Tibial artery (tissue), 4 donors: Measurements from ENCODE around the gene STAP2.

Experiments
- DNase-seq, 2 donors: peaks; one replicate each; pipeline ENCODE4 v3.0.0-alpha.2; 2019
- H3K27ac ChIP-seq, 2 donors: fragments of 200-600 bp; sonication (generic) in 1 of 2; 1 replicate in 1 of 2; 2 replicates in 1 of 2; pipeline ENCODE4 v1.5.1; 2018 to 2019; ENCODE audit warnings: mild to moderate bottlenecking in 1 of 2
- H3K27me3 ChIP-seq, 2 donors: fragments of 200-600 bp; sonication (generic) in 1 of 2; one replicate each; pipeline versions ENCODE4 v1.5.1 to v1.6.0; 2016 to 2019
- H3K36me3 ChIP-seq, 3 donors: fragments of 200-600 bp; sonication (generic) in 2 of 3; one replicate each; pipeline ENCODE4 v1.5.1; 2016 to 2019; ENCODE audit warnings: mild to moderate bottlenecking in 2 of 3
- H3K4me1 ChIP-seq, 4 donors: fragments of 200-600 bp; sonication (generic) in 2 of 4; 1 replicate in 3 of 4; 2 replicates in 1 of 4; pipeline ENCODE4 v1.5.1; 2016 to 2019
- H3K4me3 ChIP-seq, 2 donors: fragments of 200-600 bp; sonication (generic) in 1 of 2; 1 replicate in 1 of 2; 2 replicates in 1 of 2; pipeline ENCODE4 v1.5.1; 2018 to 2019; ENCODE audit warnings: mild to moderate bottlenecking in 2 of 2
- H3K9me3 ChIP-seq, 3 donors: fragments of 200-600 bp; sonication (generic) in 1 of 3; one replicate each; pipeline ENCODE4 v1.5.1; 2016 to 2019
- CTCF ChIP-seq, 2 experiments: fragments of 200-600 bp in 1 of 2; fragments of 450-650 bp in 1 of 2; IDR thresholded peaks; one replicate each; pipeline ENCODE4 v1.5.1; 2017 to 2019; ENCODE audit warnings: antibody characterized with exemption in 2 of 2, mild to moderate bottlenecking in 1 of 2, moderate library complexity in 1 of 2
- intact Hi-C: fragments of 100-400 bp; cut with DNase I; formaldehyde crosslinking; loops from one replicate; pipeline ENCODE4 v1.15.0; 2023; ENCODE audit warnings: low total_unique reads

Gene STAP2

GRCh38 chr19:4369109-4369887 is 30.7 kb upstream of the STAP2 start:
- Histone ChIP-seq H3K4me3 (peak overlapping the region in 1 of 2 donors; percentile 8), H3K27ac (no peak overlapping the region), H3K27me3 (no peaks in the 10 kb centered on the region), H3K36me3 (peaks cover 21 to 28% (median 28%) of the 10 kb centered on the region in 3 donors), H3K9me3 (no peaks in the 10 kb centered on the region), H3K4me1 (peaks cover 13 to 70% (median 63%) of the 10 kb centered on the region in 4 donors)
- intact Hi-C loops = no loop called here
- no peak for TF ChIP-seq CTCF (IDR thresholded peaks at IDR 0.05)
- DNase-seq = peak in 1 of 2 donors; percentile 69

- H3K27me3 ChIP-seq = no peaks in the 10 kb centered on the region
- no peak for TF ChIP-seq CTCF (IDR thresholded peaks at IDR 0.05)
- H3K4me3 ChIP-seq = no peak overlapping the region
- intact Hi-C loops = no loop called here
- DNase-seq = peak in 1 of 2 donors; percentile 62
- H3K4me1 ChIP-seq = peaks cover 5 to 60% (median 53%) of the 10 kb centered on the region in 4 donors
- peak overlapping the region in 1 of 2 donors; percentile 19 for H3K27ac ChIP-seq
- H3K9me3 ChIP-seq = no peaks in the 10 kb centered on the region
- H3K36me3 ChIP-seq = peaks cover 32 to 38% (median 38%) of the 10 kb centered on the region in 3 donors
Observed at GRCh38 chr19:4368128-4368820, 29.6 kb upstream of the STAP2 start.

- intact Hi-C loops = no loop called here
- Histone ChIP-seq H3K4me1 (peaks cover 0 to 55% (median 48%) of the 10 kb centered on the region in 4 donors), H3K27ac (peak overlapping the region in 1 of 2 donors; percentile 19), H3K4me3 (no peak overlapping the region), H3K36me3 (peaks cover 37 to 44% (median 43%) of the 10 kb centered on the region in 3 donors), H3K27me3 (no peaks in the 10 kb centered on the region), H3K9me3 (no peaks in the 10 kb centered on the region)
- DNase-seq = peak in 1 of 2 donors; percentile 58
- TF ChIP-seq CTCF (IDR thresholded peaks at IDR 0.05) = no peak
Observed at GRCh38 chr19:4367781-4368127, 29.1 kb upstream of the STAP2 start.

GRCh38 chr19:4367336-4367723 is 28.7 kb upstream of the STAP2 start:
- H3K4me3 ChIP-seq = no peak overlapping the region
- no peak for TF ChIP-seq CTCF (IDR thresholded peaks at IDR 0.05)
- H3K4me1 ChIP-seq = peaks cover 0 to 50% (median 44%) of the 10 kb centered on the region in 4 donors
- no peak overlapping the region for H3K27ac ChIP-seq
- intact Hi-C loops = no loop called here
- no peaks in the 10 kb centered on the region for H3K9me3 ChIP-seq
- H3K27me3 ChIP-seq = no peaks in the 10 kb centered on the region
- DNase-seq = no peak
- peaks cover 41 to 48% (median 48%) of the 10 kb centered on the region in 3 donors for H3K36me3 ChIP-seq

- DNase-seq = no peak
- no peaks in the 10 kb centered on the region for H3K27me3 ChIP-seq
- intact Hi-C loops = no loop called here
- H3K27ac ChIP-seq = no peak overlapping the region
- TF ChIP-seq CTCF (IDR thresholded peaks at IDR 0.05) = no peak
- peaks cover 0 to 45% (median 38%) of the 10 kb centered on the region in 4 donors for H3K4me1 ChIP-seq
- H3K9me3 ChIP-seq = no peaks in the 10 kb centered on the region
- H3K36me3 ChIP-seq = peaks cover 46 to 53% (median 53%) of the 10 kb centered on the region in 3 donors
- H3K4me3 ChIP-seq = no peak overlapping the region
Observed at GRCh38 chr19:4366666-4367335, 28.2 kb upstream of the STAP2 start.
